Small intestine (tissue), 7 donors: ENCODE results near the gene SNRNP25. TPM values are rescaled to one million over a fixed set of nuclear protein-coding genes. Genes with fewer than 3 reads are reported as not detected.
A peak's percentile ranks its signal among the peaks of the same experiment; 100 is the strongest.

Experiments used
- DNase-seq, 2 donors: peaks; one replicate each; pipeline versions ENCODE4 v3.0.0 to v3.0.0-alpha.2; 2013
- FAIRE-seq: peaks from 2 replicates; lab custom pipeline; 2012; peaks lifted over from hg19 to GRCh38; lab: Jason Lieb, UNC
- H3K27ac ChIP-seq, 3 donors: one replicate each; pipeline ENCODE4 v1.5.1; 2013; ENCODE audit warnings: low read length in 2 of 3, mild to moderate bottlenecking in 2 of 3, control low read depth in 1 of 3, inconsistent platforms in 1 of 3, low read depth in 1 of 3, moderate library complexity in 1 of 3
- H3K27me3 ChIP-seq, 3 donors: one replicate each; pipeline ENCODE4 v1.6.1; 2013; ENCODE audit warnings: low read length in 3 of 3, inconsistent platforms in 1 of 3; ENCODE audit not compliant: control insufficient read depth in 3 of 3, insufficient read depth in 3 of 3
- H3K36me3 ChIP-seq, 3 donors: one replicate each; pipeline ENCODE4 v1.6.1; 2013; ENCODE audit warnings: low read length in 3 of 3, inconsistent platforms in 1 of 3, low read depth in 1 of 3, mild to moderate bottlenecking in 1 of 3, moderate library complexity in 1 of 3; ENCODE audit not compliant: control insufficient read depth in 3 of 3, insufficient read depth in 2 of 3
- H3K4me1 ChIP-seq, 3 donors: one replicate each; pipeline ENCODE4 v1.6.1; 2013; ENCODE audit warnings: low read length in 2 of 3, inconsistent platforms in 1 of 3, low read depth in 1 of 3, mild to moderate bottlenecking in 1 of 3, moderate library complexity in 1 of 3; ENCODE audit not compliant: control insufficient read depth in 3 of 3, insufficient read depth in 2 of 3
- H3K4me3 ChIP-seq, 3 donors: one replicate each; pipeline ENCODE4 v1.5.1; 2013; ENCODE audit warnings: low read length in 3 of 3, control low read depth in 1 of 3, inconsistent platforms in 1 of 3, low read depth in 1 of 3, mild to moderate bottlenecking in 1 of 3, moderate library complexity in 1 of 3
- H3K9me3 ChIP-seq, 2 donors: one replicate each; pipeline ENCODE4 v1.6.1; 2013; ENCODE audit warnings: low read depth in 1 of 2, low read length in 1 of 2; ENCODE audit not compliant: control insufficient read depth in 2 of 2, insufficient read depth in 1 of 2
- WGBS, 3 donors: extraction: QIAGEN DNeasy Blood & Tissue Kit; methylation state at CpG; one replicate each; pipeline ENCODE4 v1.1.7; 2013; 5-methylcytosine and 5-hydroxymethylcytosine counted together
- polyA plus RNA-seq, 4 donors: library from polyadenylated mRNA; stranded (reverse) in 3 of 4; unstranded in 1 of 4; fragments of 200-250 nt in 3 of 4; fragments of 120-200 nt in 1 of 4; gene quantifications; one replicate each; pipeline versions ENCODE4 v1.2.1 to v1.2.3, GENCODE V29; 2013
- donor health status: healthy with polysubstance abuse.
- donor health status: control.
- donor health status: control.
- donor health status: Bipolar disorder and iron deficiency.
- donor health status: healthy.

The SNRNP25 gene
- polyA plus RNA-seq, 4 donors: 17.3 to 38.2 (median 27.6) TPM

DNA sequence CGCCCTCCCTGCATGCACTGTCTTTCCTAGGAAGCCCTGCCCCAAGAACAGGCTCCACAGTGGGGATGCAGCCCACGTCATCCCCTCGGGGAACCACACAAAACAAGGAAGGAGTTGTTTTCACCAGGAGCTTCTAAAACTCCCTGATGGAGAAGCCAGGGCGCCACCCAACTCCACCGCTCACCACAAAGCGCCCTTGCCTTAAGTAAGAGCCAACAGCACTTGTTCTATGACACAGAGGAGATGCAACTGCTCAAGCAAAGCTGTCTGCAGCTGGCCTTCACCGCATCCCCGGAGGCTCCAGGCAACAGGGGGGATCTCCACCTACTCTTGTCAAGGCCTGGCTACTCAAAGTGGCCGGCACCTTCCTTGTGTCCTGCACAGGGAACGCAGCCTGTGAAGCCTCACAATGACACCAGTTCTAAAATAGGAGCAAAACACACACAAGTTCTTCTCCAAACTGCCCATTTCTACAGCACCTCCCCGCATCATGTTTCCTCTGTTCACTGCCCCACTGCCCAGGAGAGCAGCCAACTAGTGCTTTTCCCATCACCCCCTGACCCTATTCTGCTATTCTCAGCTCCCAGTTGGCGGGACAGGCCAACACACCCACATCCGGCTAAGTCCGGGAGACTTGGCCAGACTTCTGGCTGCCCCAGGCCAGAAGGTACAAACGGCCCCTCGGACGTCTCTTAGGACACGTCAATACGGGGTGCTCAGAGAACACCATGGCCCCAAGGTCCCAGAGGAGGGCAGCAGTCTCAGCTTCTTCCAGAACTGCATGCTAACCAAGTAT lies 48.6 kb downstream of the SNRNP25 start:
- no peaks in the 10 kb centered on the region for H3K9me3 ChIP-seq
- no peak for FAIRE-seq
- H3K36me3 ChIP-seq: peaks cover 0 to 82% (median 3%) of the 10 kb centered on the region in 3 donors
- peak overlapping the region in 1 of 3 donors; percentile 2 for H3K27ac ChIP-seq
- H3K4me3 ChIP-seq: no peak overlapping the region
- DNase-seq: no peak
- H3K4me1 ChIP-seq: no peaks in the 10 kb centered on the region
- H3K27me3 ChIP-seq: no peaks in the 10 kb centered on the region
- WGBS, 3 donors: 66 to 92% (median 88%) methylated on average over 19 of the region's 19 CpGs

DNA sequence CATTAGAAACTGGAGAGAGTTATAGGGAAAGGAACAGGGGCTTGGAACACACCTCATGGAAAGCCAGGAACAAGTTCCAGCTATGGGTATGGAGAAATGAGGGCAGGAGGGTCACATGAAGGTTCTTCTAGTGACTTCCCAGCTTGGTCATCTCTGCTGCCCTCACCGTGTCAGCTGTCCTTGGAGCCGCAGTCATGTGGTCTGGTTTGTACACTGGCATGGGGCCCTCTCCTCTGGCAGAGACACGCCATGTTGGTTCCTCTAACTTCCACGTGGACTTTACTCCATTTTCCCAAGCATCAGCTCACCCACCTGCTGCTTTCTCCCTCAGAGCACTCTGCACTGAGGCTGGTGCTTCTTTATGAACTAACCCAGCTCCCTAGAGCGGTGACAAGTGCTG lies 50.7 kb downstream of the SNRNP25 start:
- H3K4me3 ChIP-seq: no peak overlapping the region
- no peaks in the 10 kb centered on the region for H3K4me1 ChIP-seq
- H3K27ac ChIP-seq: no peak overlapping the region
- no peak for DNase-seq
- H3K27me3 ChIP-seq: no peaks in the 10 kb centered on the region
- no peak for FAIRE-seq
- H3K9me3 ChIP-seq: no peaks in the 10 kb centered on the region
- 76 to 89% (median 88%) methylated on average over 5 of the region's 5 CpGs for WGBS, 3 donors
- peaks cover 0 to 78% (median 3%) of the 10 kb centered on the region in 3 donors for H3K36me3 ChIP-seq

DNA sequence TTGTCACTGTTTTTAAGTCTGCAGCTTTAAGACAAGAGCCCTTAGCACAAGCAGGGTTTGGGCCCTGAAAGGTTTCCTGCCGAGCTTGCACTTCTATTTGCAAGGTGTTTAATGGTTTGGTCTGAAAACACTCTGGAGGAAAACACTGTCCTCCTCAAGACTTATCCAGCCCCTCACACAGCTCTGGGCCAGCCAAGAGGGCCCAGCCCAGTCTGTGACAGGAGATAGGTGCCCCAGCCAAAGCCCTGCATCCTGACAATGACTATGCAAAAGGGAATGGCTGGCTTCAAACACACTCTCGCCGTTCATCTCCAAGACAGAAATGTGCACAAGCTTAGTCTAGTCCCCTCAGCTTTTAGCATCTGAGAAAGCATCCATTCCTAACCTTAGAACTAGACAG lies 51.3 kb downstream of the SNRNP25 start:
- Histone ChIP-seq H3K36me3 (peaks cover 0 to 78% (median 3%) of the 10 kb centered on the region in 3 donors), H3K4me3 (no peak overlapping the region), H3K27ac (no peak overlapping the region), H3K27me3 (no peaks in the 10 kb centered on the region), H3K9me3 (no peaks in the 10 kb centered on the region), H3K4me1 (no peaks in the 10 kb centered on the region)
- FAIRE-seq (no peak), DNase-seq (no peak)
- 83 to 90% (median 87%) methylated on average over 3 of the region's 3 CpGs for WGBS, 3 donors

DNA sequence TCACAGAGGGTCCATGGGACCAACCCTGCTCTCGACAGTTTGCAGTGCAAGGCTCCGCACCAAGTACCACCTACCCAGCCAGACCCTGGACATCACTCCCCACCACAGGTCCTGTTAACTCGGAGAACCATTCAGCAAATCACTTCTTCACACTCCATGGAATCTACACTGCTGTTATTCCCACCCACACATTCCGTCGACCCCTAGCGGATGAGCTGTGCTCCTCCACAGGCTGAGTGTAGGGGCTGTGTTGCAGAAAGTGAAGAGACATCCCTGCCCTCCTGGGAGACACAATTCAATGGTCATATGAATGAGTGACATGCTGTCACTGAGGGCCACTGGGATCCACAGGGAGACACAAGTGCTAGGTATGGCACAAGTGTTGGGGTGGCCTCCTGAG lies 51.9 kb downstream of the SNRNP25 start:
- no peaks in the 10 kb centered on the region for H3K4me1 ChIP-seq
- no peak overlapping the region for H3K27ac ChIP-seq
- no peaks in the 10 kb centered on the region for H3K9me3 ChIP-seq
- H3K4me3 ChIP-seq: no peak overlapping the region
- no peak for FAIRE-seq
- DNase-seq: no peak
- no peaks in the 10 kb centered on the region for H3K27me3 ChIP-seq
- 93 to 97% (median 95%) methylated on average over 6 of the region's 6 CpGs for WGBS, 3 donors
- peaks cover 0 to 78% (median 3%) of the 10 kb centered on the region in 3 donors for H3K36me3 ChIP-seq

DNA sequence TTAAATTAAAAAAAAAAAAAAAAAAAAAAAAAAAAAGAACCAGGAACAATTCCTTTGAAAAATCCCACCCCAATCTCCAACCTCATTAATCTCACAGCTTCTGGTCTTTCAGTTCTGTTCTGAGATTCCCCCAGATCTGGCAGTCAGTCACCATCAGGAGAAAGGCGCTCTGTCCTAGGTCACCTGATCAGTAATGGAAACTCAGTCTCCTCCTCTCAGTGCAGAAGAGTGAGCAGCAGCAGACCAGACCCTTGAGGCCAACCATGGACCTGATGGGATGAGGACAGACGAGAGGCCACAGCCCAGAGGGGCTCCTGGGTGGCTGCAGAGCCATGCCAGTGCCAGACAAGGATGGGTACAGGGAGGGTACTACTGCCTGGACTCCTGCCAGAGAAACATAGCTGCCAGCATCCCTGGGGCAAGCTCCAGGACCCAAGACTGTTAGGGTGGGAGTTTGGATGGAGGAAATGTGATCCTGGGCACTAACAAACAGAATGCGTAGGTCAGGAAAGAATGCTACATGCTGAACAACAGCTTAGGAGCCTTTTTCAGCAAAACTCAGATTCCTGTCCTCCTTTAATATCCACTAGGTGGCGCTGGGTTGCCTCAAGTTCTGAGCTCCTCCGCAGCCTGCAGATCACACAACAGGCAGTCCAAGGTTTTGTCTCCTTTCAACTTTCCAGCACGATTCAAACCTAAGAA lies 53.1 kb downstream of the SNRNP25 start:
- H3K36me3 ChIP-seq: peaks cover 0 to 77% (median 3%) of the 10 kb centered on the region in 3 donors
- no peaks in the 10 kb centered on the region for H3K4me1 ChIP-seq
- H3K9me3 ChIP-seq: no peaks in the 10 kb centered on the region
- no peak overlapping the region for H3K27ac ChIP-seq
- H3K4me3 ChIP-seq: no peak overlapping the region
- 30 to 33% (median 32%) methylated on average over 6 of the region's 6 CpGs for whole genome bisulfite sequencing, 3 donors
- DNase-seq (peak; percentile 76 to 78), FAIRE-seq (no peak)
- H3K27me3 ChIP-seq: no peaks in the 10 kb centered on the region

Other genes with a start within 250 kb of the SNRNP25 start
- gene POLR3K, start 220 bp upstream of the SNRNP25 start, polyA plus RNA-seq: 10 to 100 TPM in 2 of 4 donors, 1 to 10 TPM in 2; 8.1 to 19.9 (median 10.4) TPM
- 10 to 100 TPM; 10.1 to 28.6 (median 17.2) TPM for gene RHBDF1, start 18.8 kb downstream of the SNRNP25 start, polyA plus RNA-seq
- 10 to 100 TPM; 31.1 to 76.7 (median 68.1) TPM for gene MPG, start 24.4 kb downstream of the SNRNP25 start, polyA plus RNA-seq
- 10 to 100 TPM in 2 of 4 donors, 1 to 10 TPM in 2; 5.9 to 22.6 (median 15.5) TPM for gene NPRL3, start 84.8 kb downstream of the SNRNP25 start, polyA plus RNA-seq
- gene HBZ, start 98.8 kb downstream of the SNRNP25 start, polyA plus RNA-seq: 1 to 10 TPM in 1 of 4 donors, not detected in 3; 1.0 TPM
- gene HBM, start 112.2 kb downstream of the SNRNP25 start, polyA plus RNA-seq: 1 to 10 TPM in 1 of 4 donors, not detected in 3; 1.8 TPM
- 100 to 1,000 TPM in 1 of 4 donors, 10 to 100 TPM in 1, 1 to 10 TPM in 1, not detected in 1; 3.2 to 515 (median 10.7) TPM for gene HBA2, start 119.0 kb downstream of the SNRNP25 start, polyA plus RNA-seq
- 100 to 1,000 TPM in 1 of 4 donors, 1 to 10 TPM in 2, not detected in 1; 4.2 to 305 (median 4.3) TPM for gene HBA1, start 122.9 kb downstream of the SNRNP25 start, polyA plus RNA-seq
- under 1 TPM in 1 of 4 donors, not detected in 3; 0.43 TPM for gene HBQ1, start 126.6 kb downstream of the SNRNP25 start, polyA plus RNA-seq
- gene LUC7L, start 175.6 kb downstream of the SNRNP25 start, polyA plus RNA-seq: 100 to 1,000 TPM in 2 of 4 donors, 10 to 100 TPM in 2; 56.6 to 136 (median 94.9) TPM
- gene FAM234A, start 181.0 kb downstream of the SNRNP25 start, polyA plus RNA-seq: 100 to 1,000 TPM in 1 of 4 donors, 10 to 100 TPM in 3; 56.5 to 107 (median 66.3) TPM
- 10 to 100 TPM in 2 of 4 donors, 1 to 10 TPM in 1, under 1 TPM in 1; 0.49 to 20.1 (median 7.4) TPM for gene RGS11, start 222.1 kb downstream of the SNRNP25 start, polyA plus RNA-seq
- 10 to 100 TPM in 3 of 4 donors, under 1 TPM in 1; 0.32 to 81.6 (median 14.2) TPM for gene ARHGDIG, start 226.8 kb downstream of the SNRNP25 start, polyA plus RNA-seq
- 10 to 100 TPM in 3 of 4 donors, under 1 TPM in 1; 0.10 to 46.1 (median 28.6) TPM for gene PDIA2, start 229.3 kb downstream of the SNRNP25 start, polyA plus RNA-seq